Mesendoderm (in vitro differentiated cells): ENCODE data around the gene APOC1.

ENCODE experiments used
- DNase-seq: peaks from one replicate; pipeline ENCODE4 v3.0.0; 2013
- H2AK5ac ChIP-seq: 2 replicates; pipeline ENCODE4 v1.6.1; 2013; ENCODE audit warnings: low read length, inconsistent platforms
- H2BK120ac ChIP-seq: 2 replicates; pipeline ENCODE4 v1.6.1; 2013; ENCODE audit warnings: low read depth, mild to moderate bottlenecking, low read length, moderate library complexity, mixed read lengths
- H2BK15ac ChIP-seq: replicated peaks from 2 replicates; pipeline ENCODE4 v1.6.1; 2013; ENCODE audit warnings: low read depth, mild to moderate bottlenecking, moderate library complexity
- H2BK5ac ChIP-seq: 2 replicates; pipeline ENCODE4 v1.6.1; 2013; ENCODE audit warnings: low read length, inconsistent platforms
- H3K18ac ChIP-seq: 2 replicates; pipeline ENCODE4 v1.6.1; 2013; ENCODE audit warnings: mild to moderate bottlenecking, low read length, mixed read lengths
- H3K23ac ChIP-seq: one replicate; pipeline ENCODE4 v1.6.1; 2013; ENCODE audit warnings: low read length
- H3K27ac ChIP-seq: 2 replicates; pipeline ENCODE4 v1.5.1; 2013; ENCODE audit warnings: low read depth, mild to moderate bottlenecking, inconsistent platforms, low read length, moderate library complexity
- H3K27me3 ChIP-seq: 2 replicates; pipeline ENCODE4 v1.6.1; 2013; ENCODE audit warnings: low read length, control low read depth, mild to moderate bottlenecking, inconsistent platforms; ENCODE audit not compliant: insufficient read depth, poor library complexity
- H3K36me3 ChIP-seq: 2 replicates; pipeline ENCODE4 v1.6.1; 2013; ENCODE audit warnings: low read length, inconsistent platforms; ENCODE audit not compliant: control insufficient read depth, insufficient read depth
- H3K4ac ChIP-seq: one replicate; pipeline ENCODE4 v1.6.1; 2013; ENCODE audit warnings: low read depth, mild to moderate bottlenecking, low read length, moderate library complexity
- H3K4me1 ChIP-seq: 2 replicates; pipeline ENCODE4 v1.6.1; 2013; ENCODE audit warnings: low read depth, low read length, inconsistent platforms; ENCODE audit not compliant: control insufficient read depth
- H3K4me2 ChIP-seq: 2 replicates; pipeline ENCODE4 v1.6.1; 2013; ENCODE audit warnings: low read length
- H3K4me3 ChIP-seq: 2 replicates; pipeline ENCODE4 v1.5.1; 2013; ENCODE audit warnings: mild to moderate bottlenecking, low read length
- H3K56ac ChIP-seq: one replicate; pipeline ENCODE4 v1.6.1; 2013; ENCODE audit warnings: low read length
- H3K79me1 ChIP-seq: 2 replicates; pipeline ENCODE4 v1.6.1; 2013; ENCODE audit warnings: low read length, inconsistent platforms
- H3K79me2 ChIP-seq: 2 replicates; pipeline ENCODE4 v1.6.1; 2013; ENCODE audit warnings: mild to moderate bottlenecking, low read length; ENCODE audit not compliant: control insufficient read depth, insufficient read depth
- H3K9ac ChIP-seq: 2 replicates; pipeline ENCODE4 v1.6.1; 2013; ENCODE audit warnings: low read length, inconsistent platforms
- H4K5ac ChIP-seq: one replicate; pipeline ENCODE4 v1.6.1; 2013; ENCODE audit warnings: low read length
- H4K8ac ChIP-seq: one replicate; pipeline ENCODE4 v1.6.1; 2013; ENCODE audit warnings: low read depth, mild to moderate bottlenecking, control low read depth, low read length, moderate library complexity
- WGBS: extraction: QIAGEN DNeasy Blood & Tissue Kit; methylation state at CpG from one replicate; pipeline ENCODE4 v1.1.7; 2013; ENCODE audit warnings: low lambda C conversion rate, missing lambda C conversion rate; ENCODE audit not compliant: insufficient coverage; ENCODE audit errors: extremely low coverage; 5-methylcytosine and 5-hydroxymethylcytosine counted together

APOC1 gene

DNA sequence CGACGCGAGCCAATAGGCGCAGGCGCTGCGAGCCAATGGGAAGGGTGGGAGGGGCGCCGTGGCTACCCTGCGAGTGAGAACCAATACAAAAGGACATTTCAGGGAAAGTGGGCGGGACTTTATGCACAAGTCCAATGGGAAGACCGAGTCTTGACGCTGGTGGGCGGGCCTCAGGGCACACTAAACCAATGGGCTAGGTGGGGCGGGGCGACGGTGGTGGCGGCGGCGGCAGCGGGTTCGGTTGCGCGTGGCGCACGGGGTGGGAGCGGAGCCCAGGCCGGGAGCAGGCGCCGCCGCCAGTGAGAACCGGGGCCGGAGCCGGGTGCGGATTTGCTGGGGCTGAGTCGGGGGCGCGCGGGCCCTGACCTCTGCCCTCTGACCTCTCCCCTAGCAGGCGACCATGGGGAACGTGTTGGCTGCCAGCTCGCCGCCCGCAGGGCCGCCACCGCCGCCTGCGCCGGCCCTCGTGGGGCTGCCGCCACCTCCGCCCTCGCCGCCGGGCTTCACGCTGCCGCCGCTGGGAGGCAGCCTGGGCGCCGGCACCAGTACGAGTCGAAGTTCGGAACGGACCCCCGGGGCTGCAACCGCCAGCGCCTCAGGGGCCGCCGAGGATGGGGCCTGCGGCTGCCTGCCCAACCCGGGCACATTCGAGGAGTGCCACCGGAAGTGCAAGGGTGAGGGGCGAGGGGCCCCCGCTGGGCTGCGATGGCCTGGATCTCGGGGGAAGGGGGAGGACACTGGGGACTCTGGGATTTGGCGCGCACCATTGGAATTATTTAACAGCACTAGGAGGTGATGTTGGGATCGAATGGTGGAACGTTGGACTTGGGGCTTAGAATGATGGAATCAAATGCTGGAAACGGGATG is 23.2 kb upstream of the APOC1 start, which contains the start of gene TOMM40:
Gene TOMM40, plus strand, starts transcription at position 239 of the 867 bp plus-strand sequence. Its CDS starts 162 bp downstream, at position 401.
- peak within 1 kb of the TSS; percentile 95 for H3K4me3 ChIP-seq
- no peaks in the 10 kb centered on the region for H3K27me3 ChIP-seq
- H3K18ac ChIP-seq, result peak within 1 kb of the TSS; percentile 70
- H3K4me1 ChIP-seq, result no peaks in the 10 kb centered on the region
- no peak within 1 kb of the TSS for H2BK15ac ChIP-seq
- H3K23ac ChIP-seq, result no peak within 1 kb of the TSS
- H2BK120ac ChIP-seq, result no peak within 1 kb of the TSS
- peak within 1 kb of the TSS; percentile 41 for H3K4ac ChIP-seq
- peaks cover 30% of the 10 kb centered on the region for H3K79me2 ChIP-seq
- H3K56ac ChIP-seq, result peak within 1 kb of the TSS; percentile 90
- peak within 1 kb of the TSS; percentile 51 for H3K4me2 ChIP-seq
- H4K8ac ChIP-seq, result no peak within 1 kb of the TSS
- H2BK5ac ChIP-seq, result no peak within 1 kb of the TSS
- DNase-seq, result peak; percentile 70
- H2AK5ac ChIP-seq, result no peak within 1 kb of the TSS
- H3K9ac ChIP-seq, result peak within 1 kb of the TSS; percentile 92
- peaks cover 15% of the 10 kb centered on the region for H3K36me3 ChIP-seq
- H4K5ac ChIP-seq, result no peak within 1 kb of the TSS
- H3K79me1 ChIP-seq, result peaks cover 21% of the 10 kb centered on the region
- no CpG with 5 or more reads among the region's 81 CpGs for WGBS
- H3K27ac ChIP-seq, result peak within 1 kb of the TSS; percentile 81

DNA sequence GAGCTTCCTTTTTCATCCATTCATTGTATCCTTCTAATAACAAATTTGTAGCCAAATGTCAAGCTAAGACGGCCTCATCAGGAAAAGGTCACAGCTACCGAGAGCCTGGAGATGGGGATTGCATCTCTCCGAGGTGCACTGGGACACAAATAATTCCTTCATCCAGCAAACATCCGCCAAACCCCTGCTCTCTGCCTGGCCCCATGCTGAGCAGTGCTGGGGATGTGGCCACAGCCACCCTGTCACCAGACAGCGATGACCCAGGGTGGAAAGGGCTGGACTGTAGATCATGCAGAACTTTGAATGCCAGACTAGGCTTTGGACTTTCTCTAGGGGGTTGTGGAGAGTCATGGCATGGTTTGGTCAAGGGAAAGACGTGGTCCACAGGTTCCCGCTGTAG is 21.5 kb upstream of the APOC1 start:
- no peak overlapping the region for H4K8ac ChIP-seq
- H3K36me3 ChIP-seq, result peaks cover 13% of the 10 kb centered on the region
- no peak overlapping the region for H3K4me3 ChIP-seq
- H3K27ac ChIP-seq, result no peak overlapping the region
- no peak overlapping the region for H3K18ac ChIP-seq
- H2AK5ac ChIP-seq, result no peak overlapping the region
- H3K56ac ChIP-seq, result no peak overlapping the region
- H3K4me2 ChIP-seq, result no peak overlapping the region
- no peak overlapping the region for H3K9ac ChIP-seq
- DNase-seq, result no peak
- no peak overlapping the region for H2BK5ac ChIP-seq
- peaks cover 30% of the 10 kb centered on the region for H3K79me2 ChIP-seq
- no peak overlapping the region for H2BK15ac ChIP-seq
- no peak overlapping the region for H2BK120ac ChIP-seq
- H3K4ac ChIP-seq, result no peak overlapping the region
- no peaks in the 10 kb centered on the region for H3K4me1 ChIP-seq
- peaks cover 24% of the 10 kb centered on the region for H3K79me1 ChIP-seq
- no peak overlapping the region for H3K23ac ChIP-seq
- H4K5ac ChIP-seq, result no peak overlapping the region
- no CpG with 5 or more reads among the region's 7 CpGs for WGBS
- no peaks in the 10 kb centered on the region for H3K27me3 ChIP-seq

DNA sequence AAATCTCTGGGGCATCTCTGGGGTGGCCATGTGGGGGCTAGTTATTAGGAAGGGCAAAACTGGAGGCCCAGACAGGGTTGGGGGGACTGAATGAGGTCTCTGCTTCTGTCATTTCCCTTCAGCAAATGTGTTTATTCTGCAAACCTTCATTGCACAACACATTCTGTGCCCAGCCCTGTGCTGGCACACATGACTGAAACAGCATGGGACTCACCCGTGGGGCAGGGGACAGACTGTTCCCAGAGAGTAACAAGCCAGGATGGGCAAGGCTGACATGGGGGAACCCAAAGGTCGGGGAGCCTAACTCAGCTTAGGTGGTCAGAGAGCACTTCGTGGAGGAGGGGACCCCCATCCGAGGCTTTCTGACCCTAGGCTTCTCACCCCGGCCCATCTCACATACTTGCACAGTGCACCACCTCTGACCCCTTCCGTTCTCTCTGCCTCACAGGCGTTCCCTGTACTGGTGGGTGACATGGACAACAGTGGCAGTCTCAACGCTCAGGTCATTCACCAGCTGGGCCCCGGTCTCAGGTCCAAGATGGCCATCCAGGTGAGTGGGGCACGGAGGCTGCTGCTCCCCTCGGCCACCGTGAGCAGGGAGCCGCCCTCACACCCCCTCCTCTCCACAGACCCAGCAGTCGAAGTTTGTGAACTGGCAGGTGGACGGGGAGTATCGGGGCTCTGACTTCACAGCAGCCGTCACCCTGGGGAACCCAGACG is 20.9 kb upstream of the APOC1 start:
- Histone ChIP-seq H3K27me3 (no peaks in the 10 kb centered on the region), H3K27ac (no peak overlapping the region), H3K23ac (no peak overlapping the region), H3K4me2 (no peak overlapping the region), H3K79me2 (peaks cover 30% of the 10 kb centered on the region), H3K79me1 (peaks cover 24% of the 10 kb centered on the region), H3K4me1 (no peaks in the 10 kb centered on the region), H2AK5ac (no peak overlapping the region), H3K36me3 (peaks cover 16% of the 10 kb centered on the region), H3K4ac (no peak overlapping the region), H2BK5ac (no peak overlapping the region), H3K18ac (no peak overlapping the region), H4K8ac (no peak overlapping the region), H3K4me3 (no peak overlapping the region), H3K9ac (no peak overlapping the region), H4K5ac (no peak overlapping the region), H2BK15ac (no peak overlapping the region), H3K56ac (no peak overlapping the region), H2BK120ac (no peak overlapping the region)
- DNase-seq, result no peak
- WGBS, result no CpG with 5 or more reads among the region's 18 CpGs

DNA sequence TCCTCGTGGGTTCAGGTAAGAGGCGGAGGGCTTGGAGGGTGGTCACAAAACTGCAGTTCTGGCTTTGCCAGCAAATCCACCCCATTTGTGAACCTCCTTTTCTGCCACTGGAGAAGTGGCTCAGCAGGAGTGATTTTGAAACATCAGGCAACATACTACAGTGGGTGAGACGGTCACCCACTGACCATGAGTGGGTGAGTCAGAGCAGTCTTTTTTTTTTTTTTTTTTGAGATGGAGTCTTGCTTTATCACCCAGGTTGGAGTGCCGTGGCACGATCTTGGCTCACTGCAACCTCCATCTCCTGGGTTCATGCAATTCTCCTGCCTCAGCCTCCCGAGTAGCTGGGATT is 20.4 kb upstream of the APOC1 start:
- H3K79me2 ChIP-seq, result peaks cover 30% of the 10 kb centered on the region
- no peak overlapping the region for H3K4me2 ChIP-seq
- H2BK5ac ChIP-seq, result no peak overlapping the region
- H3K4ac ChIP-seq, result no peak overlapping the region
- WGBS, result no CpG with 5 or more reads among the region's 6 CpGs
- no peak overlapping the region for H3K9ac ChIP-seq
- H4K5ac ChIP-seq, result no peak overlapping the region
- H3K23ac ChIP-seq, result no peak overlapping the region
- no peak overlapping the region for H2BK120ac ChIP-seq
- peaks cover 24% of the 10 kb centered on the region for H3K79me1 ChIP-seq
- no peak overlapping the region for H2AK5ac ChIP-seq
- peaks cover 16% of the 10 kb centered on the region for H3K36me3 ChIP-seq
- H3K4me3 ChIP-seq, result no peak overlapping the region
- no peak for DNase-seq
- H3K27ac ChIP-seq, result no peak overlapping the region
- H2BK15ac ChIP-seq, result no peak overlapping the region
- H3K56ac ChIP-seq, result no peak overlapping the region
- H3K4me1 ChIP-seq, result no peaks in the 10 kb centered on the region
- H4K8ac ChIP-seq, result no peak overlapping the region
- H3K18ac ChIP-seq, result no peak overlapping the region
- H3K27me3 ChIP-seq, result no peaks in the 10 kb centered on the region

DNA sequence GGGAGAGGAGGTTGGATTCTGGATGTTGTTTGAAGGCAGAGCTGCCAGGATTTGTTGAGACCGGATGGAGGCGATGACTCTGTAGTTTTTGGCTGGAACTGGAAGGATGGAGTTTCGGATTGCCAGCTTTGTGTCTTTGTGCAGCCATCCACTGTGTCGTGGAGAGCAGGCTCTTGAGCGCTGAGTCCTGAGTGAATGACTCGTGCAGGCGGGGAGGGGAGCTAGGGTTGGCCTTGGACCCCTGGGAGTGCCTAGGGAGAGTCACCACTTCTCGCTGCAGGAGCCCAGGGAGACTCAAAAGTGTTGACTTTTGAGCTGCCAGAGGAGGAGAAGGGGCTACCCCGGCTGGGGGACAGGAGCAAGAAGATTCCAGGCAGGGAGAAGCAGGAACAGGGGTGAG is 19.5 kb upstream of the APOC1 start:
- H2BK15ac ChIP-seq, result no peak overlapping the region
- H2BK120ac ChIP-seq, result no peak overlapping the region
- peaks cover 16% of the 10 kb centered on the region for H3K36me3 ChIP-seq
- H3K27me3 ChIP-seq, result no peaks in the 10 kb centered on the region
- H3K4me3 ChIP-seq, result no peak overlapping the region
- no peak overlapping the region for H3K27ac ChIP-seq
- DNase-seq, result no peak
- WGBS, result no CpG with 5 or more reads among the region's 9 CpGs
- H3K79me2 ChIP-seq, result peaks cover 30% of the 10 kb centered on the region
- no peak overlapping the region for H3K18ac ChIP-seq
- no peak overlapping the region for H3K4me2 ChIP-seq
- H3K4ac ChIP-seq, result no peak overlapping the region
- H4K8ac ChIP-seq, result no peak overlapping the region
- H3K79me1 ChIP-seq, result peaks cover 24% of the 10 kb centered on the region
- H3K23ac ChIP-seq, result no peak overlapping the region
- H2BK5ac ChIP-seq, result no peak overlapping the region
- H2AK5ac ChIP-seq, result no peak overlapping the region
- no peak overlapping the region for H4K5ac ChIP-seq
- no peak overlapping the region for H3K56ac ChIP-seq
- no peaks in the 10 kb centered on the region for H3K4me1 ChIP-seq
- no peak overlapping the region for H3K9ac ChIP-seq
